Measurements from ENCODE around the gene GPR137. TPM values are rescaled to one million over a fixed set of nuclear protein-coding genes. Genes with fewer than 3 reads are reported as not detected.
"Not testable (repeated sequence)": the region's sequence is repeated elsewhere in the genome, so short reads cannot be mapped to it uniquely, and the experiment has no call there.

GPR137 gene
- total and polyA plus RNA-seq, 2 donors from 2014 or later: 44.0 to 48.4 TPM

DNA sequence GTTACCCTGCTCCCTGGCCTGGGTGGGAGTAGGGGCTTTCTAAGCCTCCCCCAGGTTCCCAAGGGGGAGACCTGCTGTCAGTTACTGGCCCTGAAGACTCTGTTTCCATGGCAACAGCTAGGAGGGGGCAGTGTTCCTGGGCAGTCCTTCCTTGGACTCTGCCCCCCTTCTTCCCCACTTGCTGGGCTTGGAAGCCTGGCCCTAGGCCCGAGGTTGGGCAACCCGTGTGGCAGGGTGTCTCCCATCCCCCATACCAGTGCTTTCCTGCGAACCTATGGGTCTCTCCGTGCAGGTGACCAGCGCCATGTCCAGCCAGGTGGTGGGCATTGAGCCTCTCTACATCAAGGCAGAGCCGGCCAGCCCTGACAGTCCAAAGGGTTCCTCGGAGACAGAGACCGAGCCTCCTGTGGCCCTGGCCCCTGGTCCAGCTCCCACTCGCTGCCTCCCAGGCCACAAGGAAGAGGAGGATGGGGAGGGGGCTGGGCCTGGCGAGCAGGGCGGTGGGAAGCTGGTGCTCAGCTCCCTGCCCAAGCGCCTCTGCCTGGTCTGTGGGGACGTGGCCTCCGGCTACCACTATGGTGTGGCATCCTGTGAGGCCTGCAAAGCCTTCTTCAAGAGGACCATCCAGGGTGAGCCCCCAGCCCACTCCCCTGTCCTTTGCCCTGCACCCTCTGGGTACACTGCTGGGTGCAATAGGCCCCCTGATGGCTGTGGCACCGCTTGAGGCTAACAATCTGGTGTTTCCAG is 21.4 kb downstream of the GPR137 start:
- H3K4me1 ChIP-seq (ENCODE audit: control insufficient read depth in 2 of 3, insufficient read depth in 2 of 3, low read depth in 1 of 3, low read length in 3 of 3): peaks cover 0 to 26% (median 13%) of the 10 kb centered on the region in 3 donors
- peak in 4 of 5 donors; percentile 49 to 85 (median 76) for DNase-seq
- H3K9me3 ChIP-seq (ENCODE audit: control insufficient read depth in 2 of 3, insufficient read depth in 1 of 3, low read length in 3 of 3): no peaks in the 10 kb centered on the region
- peak overlapping the region in 2 of 3 donors; percentile 59 to 73 for H3K9ac ChIP-seq (ENCODE audit: low read length in 3 of 3)
- H3K27ac ChIP-seq (ENCODE audit: low read depth in 2 of 2, low read length in 2 of 2): peak overlapping the region; percentile 86 to 87
- intact Hi-C loops (cut with DNase I): no loop called here
- FAIRE-seq: no peak
- H3K27me3 ChIP-seq (ENCODE audit: control insufficient read depth, insufficient read depth, low read length): no peaks in the 10 kb centered on the region
- H3K36me3 ChIP-seq (ENCODE audit: control insufficient read depth in 2 of 3, insufficient read depth in 3 of 3, low read length in 3 of 3): peaks cover 0 to 3% (median 0%) of the 10 kb centered on the region in 3 donors
- peak overlapping the region; percentile 6 to 95 (median 83) for H3K4me3 ChIP-seq (ENCODE audit: low read length in 3 of 3)
- TF ChIP-seq, protein P1, sequence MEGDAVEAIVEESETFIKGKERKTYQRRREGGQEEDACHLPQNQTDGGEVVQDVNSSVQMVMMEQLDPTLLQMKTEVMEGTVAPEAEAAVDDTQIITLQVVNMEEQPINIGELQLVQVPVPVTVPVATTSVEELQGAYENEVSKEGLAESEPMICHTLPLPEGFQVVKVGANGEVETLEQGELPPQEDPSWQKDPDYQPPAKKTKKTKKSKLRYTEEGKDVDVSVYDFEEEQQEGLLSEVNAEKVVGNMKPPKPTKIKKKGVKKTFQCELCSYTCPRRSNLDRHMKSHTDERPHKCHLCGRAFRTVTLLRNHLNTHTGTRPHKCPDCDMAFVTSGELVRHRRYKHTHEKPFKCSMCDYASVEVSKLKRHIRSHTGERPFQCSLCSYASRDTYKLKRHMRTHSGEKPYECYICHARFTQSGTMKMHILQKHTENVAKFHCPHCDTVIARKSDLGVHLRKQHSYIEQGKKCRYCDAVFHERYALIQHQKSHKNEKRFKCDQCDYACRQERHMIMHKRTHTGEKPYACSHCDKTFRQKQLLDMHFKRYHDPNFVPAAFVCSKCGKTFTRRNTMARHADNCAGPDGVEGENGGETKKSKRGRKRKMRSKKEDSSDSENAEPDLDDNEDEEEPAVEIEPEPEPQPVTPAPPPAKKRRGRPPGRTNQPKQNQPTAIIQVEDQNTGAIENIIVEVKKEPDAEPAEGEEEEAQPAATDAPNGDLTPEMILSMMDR (IDR thresholded peaks at IDR 0.05; ENCODE audit: borderline replicate concordance, extremely low read depth, insufficient read depth): no peak

DNA sequence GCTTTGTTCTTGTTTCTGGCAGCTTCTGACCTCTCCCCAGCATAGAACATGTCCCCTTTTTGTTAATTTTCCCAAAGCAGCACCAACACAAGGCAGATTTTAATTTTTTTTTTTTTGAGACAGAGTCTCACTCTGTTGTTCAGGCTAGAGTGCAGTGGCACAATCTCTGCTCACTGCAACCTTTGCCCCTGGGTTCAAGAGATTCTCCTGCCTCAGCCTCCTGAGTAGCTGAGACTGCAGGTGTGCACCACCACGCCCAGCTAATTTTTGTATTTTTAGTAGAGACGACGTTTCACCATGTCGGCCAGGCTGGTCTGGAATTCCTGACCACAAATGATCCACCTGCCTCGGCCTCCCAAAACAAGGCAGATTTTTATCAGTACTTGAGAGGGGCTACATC is 22.1 kb downstream of the GPR137 start:
- FAIRE-seq; H3K27me3 ChIP-seq (ENCODE audit: control insufficient read depth, insufficient read depth, low read length); intact Hi-C loops (cut with DNase I); DNase-seq; H3K9ac ChIP-seq (ENCODE audit: low read length in 3 of 3); H3K9me3 ChIP-seq (ENCODE audit: control insufficient read depth in 2 of 3, insufficient read depth in 1 of 3, low read length in 3 of 3); H3K36me3 ChIP-seq (ENCODE audit: control insufficient read depth in 2 of 3, insufficient read depth in 3 of 3, low read length in 3 of 3); H3K27ac ChIP-seq (ENCODE audit: low read depth in 2 of 2, low read length in 2 of 2): not testable (repeated sequence)
- Histone ChIP-seq H3K4me1 (ENCODE audit: control insufficient read depth in 2 of 3, insufficient read depth in 2 of 3, low read depth in 1 of 3, low read length in 3 of 3) (peaks cover 0 to 26% (median 13%) of the 10 kb centered on the region in 3 donors), H3K4me3 (ENCODE audit: low read length in 3 of 3) (peak overlapping the region in 2 of 3 donors; percentile 7 to 83)

DNA sequence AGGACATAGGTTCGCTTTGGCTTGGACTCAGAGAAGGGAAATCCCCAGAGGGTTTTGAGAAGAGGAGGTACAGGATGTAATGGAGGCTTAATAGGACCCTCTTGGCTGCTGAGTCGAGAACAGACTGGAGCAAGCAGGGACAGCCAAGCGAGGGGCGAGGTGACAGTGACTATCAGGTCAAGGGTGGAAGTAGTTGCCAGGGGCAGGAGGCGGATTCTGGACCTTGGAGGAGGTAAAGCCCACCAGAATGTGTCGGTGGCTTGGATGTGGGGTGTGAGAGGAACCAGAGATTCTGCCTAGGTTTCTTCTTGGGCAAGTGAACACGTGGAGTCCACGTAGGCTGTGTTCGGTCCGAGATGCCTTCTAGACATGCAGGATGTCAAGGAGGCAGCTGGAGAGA is 27.3 kb downstream of the GPR137 start:
- Histone ChIP-seq H3K9me3 (ENCODE audit: control insufficient read depth in 2 of 3, insufficient read depth in 1 of 3, low read length in 3 of 3) (no peaks in the 10 kb centered on the region), H3K36me3 (ENCODE audit: control insufficient read depth in 2 of 3, insufficient read depth in 3 of 3, low read length in 3 of 3) (peaks cover 0 to 8% (median 8%) of the 10 kb centered on the region in 3 donors), H3K27ac (ENCODE audit: low read depth in 2 of 2, low read length in 2 of 2) (no peak overlapping the region), H3K4me3 (ENCODE audit: low read length in 3 of 3) (no peak overlapping the region), H3K27me3 (ENCODE audit: control insufficient read depth, insufficient read depth, low read length) (no peaks in the 10 kb centered on the region), H3K4me1 (ENCODE audit: control insufficient read depth in 2 of 3, insufficient read depth in 2 of 3, low read depth in 1 of 3, low read length in 3 of 3) (peaks cover 0 to 9% (median 5%) of the 10 kb centered on the region in 3 donors), H3K9ac (ENCODE audit: low read length in 3 of 3) (no peak overlapping the region)
- TF ChIP-seq, protein P1 (IDR thresholded peaks at IDR 0.05; ENCODE audit: borderline replicate concordance, extremely low read depth, insufficient read depth): no peak
- no peak for DNase-seq
- no peak for FAIRE-seq
- intact Hi-C loops (cut with DNase I): no loop called here

DNA sequence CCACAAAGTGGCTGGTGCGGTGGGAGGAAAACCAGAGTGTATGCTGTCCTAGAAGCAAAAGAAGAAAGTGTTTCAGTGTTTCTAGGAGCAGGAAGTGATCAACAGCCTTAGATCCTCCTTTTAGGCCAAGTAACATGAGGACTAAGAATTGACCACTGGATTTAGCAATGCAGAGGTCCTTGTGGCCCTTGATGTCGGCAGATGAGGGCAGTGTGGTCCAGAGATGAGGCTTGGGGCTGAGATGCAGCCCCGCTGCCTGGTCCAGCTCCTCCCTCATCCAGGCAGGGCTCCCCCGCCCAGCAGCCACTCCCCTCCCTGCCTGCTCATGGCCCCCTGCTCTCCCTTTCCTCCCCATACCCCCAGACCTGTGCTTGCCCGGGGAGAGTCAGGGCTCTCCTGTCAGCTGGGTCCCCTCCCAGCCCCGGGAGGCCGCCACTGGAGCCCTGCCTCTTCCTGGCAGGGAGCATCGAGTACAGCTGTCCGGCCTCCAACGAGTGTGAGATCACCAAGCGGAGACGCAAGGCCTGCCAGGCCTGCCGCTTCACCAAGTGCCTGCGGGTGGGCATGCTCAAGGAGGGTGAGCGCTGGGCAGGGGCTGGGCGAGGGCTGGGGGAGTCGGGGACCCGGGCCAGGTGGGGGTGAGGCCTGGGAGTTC is 28.0 kb downstream of the GPR137 start:
- Histone ChIP-seq H3K9me3 (ENCODE audit: control insufficient read depth in 2 of 3, insufficient read depth in 1 of 3, low read length in 3 of 3) (no peaks in the 10 kb centered on the region), H3K4me1 (ENCODE audit: control insufficient read depth in 2 of 3, insufficient read depth in 2 of 3, low read depth in 1 of 3, low read length in 3 of 3) (peaks cover 0 to 9% (median 5%) of the 10 kb centered on the region in 3 donors), H3K27me3 (ENCODE audit: control insufficient read depth, insufficient read depth, low read length) (no peaks in the 10 kb centered on the region), H3K36me3 (ENCODE audit: control insufficient read depth in 2 of 3, insufficient read depth in 3 of 3, low read length in 3 of 3) (peaks cover 0 to 8% (median 8%) of the 10 kb centered on the region in 3 donors), H3K27ac (ENCODE audit: low read depth in 2 of 2, low read length in 2 of 2) (no peak overlapping the region), H3K4me3 (ENCODE audit: low read length in 3 of 3) (no peak overlapping the region), H3K9ac (ENCODE audit: low read length in 3 of 3) (no peak overlapping the region)
- FAIRE-seq (no peak), DNase-seq (peak in 1 of 5 donors; percentile 83)
- intact Hi-C loops (cut with DNase I): no loop called here
- TF ChIP-seq, protein P1 (IDR thresholded peaks at IDR 0.05; ENCODE audit: borderline replicate concordance, extremely low read depth, insufficient read depth): no peak

Data from kidney (tissue), 14 donors.